ENCODE measurements around the gene FDCSP.

Gene FDCSP

DNA sequence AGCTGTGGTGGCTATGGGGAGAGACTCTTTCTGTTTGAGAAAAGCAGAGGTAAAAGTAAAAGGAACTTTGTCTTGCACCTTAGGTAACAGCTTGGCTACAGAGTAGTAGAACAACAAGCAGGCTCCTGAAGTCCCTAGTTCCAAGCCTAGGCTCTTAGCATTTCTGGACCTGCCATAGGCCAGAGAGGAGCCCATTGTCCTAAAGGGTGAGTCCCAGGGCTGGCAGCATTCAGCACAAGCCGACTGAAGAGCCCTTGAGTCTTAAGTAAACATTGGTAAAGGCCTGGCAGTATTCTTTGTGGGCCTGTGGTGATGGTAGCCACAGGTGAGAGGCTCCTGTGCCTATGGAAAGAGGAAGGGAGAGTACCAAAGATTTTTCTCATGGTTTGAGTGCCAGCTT is 54.6 kb downstream of the FDCSP start:
- H3K4me3 ChIP-seq (ENCODE audit: low read length) = no peak overlapping the region
- TF ChIP-seq, protein P1, sequence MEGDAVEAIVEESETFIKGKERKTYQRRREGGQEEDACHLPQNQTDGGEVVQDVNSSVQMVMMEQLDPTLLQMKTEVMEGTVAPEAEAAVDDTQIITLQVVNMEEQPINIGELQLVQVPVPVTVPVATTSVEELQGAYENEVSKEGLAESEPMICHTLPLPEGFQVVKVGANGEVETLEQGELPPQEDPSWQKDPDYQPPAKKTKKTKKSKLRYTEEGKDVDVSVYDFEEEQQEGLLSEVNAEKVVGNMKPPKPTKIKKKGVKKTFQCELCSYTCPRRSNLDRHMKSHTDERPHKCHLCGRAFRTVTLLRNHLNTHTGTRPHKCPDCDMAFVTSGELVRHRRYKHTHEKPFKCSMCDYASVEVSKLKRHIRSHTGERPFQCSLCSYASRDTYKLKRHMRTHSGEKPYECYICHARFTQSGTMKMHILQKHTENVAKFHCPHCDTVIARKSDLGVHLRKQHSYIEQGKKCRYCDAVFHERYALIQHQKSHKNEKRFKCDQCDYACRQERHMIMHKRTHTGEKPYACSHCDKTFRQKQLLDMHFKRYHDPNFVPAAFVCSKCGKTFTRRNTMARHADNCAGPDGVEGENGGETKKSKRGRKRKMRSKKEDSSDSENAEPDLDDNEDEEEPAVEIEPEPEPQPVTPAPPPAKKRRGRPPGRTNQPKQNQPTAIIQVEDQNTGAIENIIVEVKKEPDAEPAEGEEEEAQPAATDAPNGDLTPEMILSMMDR (conservative IDR thresholded peaks at IDR 0.05; ENCODE audit: low read depth, low read length) = no peak
- no peak for DNase-seq (ENCODE audit: low read depth)

All from retinal pigment epithelial cell (primary cell).